ENCODE data around the gene RAB3IL1.
"Not testable (repeated sequence)": the region's sequence is repeated elsewhere in the genome, so short reads cannot be mapped to it uniquely, and the experiment has no call there.

Gene RAB3IL1

DNA sequence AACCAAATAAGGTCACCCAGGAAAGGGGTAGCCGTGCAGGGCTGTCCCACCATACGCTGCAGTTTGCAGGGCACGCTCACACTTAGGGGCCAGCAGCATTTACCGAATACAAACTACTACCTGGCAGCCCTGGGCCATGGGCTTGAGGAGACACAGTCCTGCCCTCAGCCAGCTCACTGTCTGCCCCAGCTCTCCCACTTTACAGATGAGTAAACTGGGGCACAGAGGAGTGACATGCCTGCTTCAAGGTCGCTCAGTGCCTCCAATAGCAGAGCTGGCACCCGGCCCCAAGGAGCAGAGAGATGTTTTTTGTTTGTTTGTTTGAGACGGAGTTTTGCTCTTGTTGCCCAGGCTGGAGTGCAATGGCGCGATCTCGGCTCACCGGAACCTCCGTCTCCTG lies 28.8 kb downstream of the RAB3IL1 start:
- no peak for DNase-seq (ENCODE audit: extremely low read depth in 1 of 2, low read depth in 1 of 2)

DNA sequence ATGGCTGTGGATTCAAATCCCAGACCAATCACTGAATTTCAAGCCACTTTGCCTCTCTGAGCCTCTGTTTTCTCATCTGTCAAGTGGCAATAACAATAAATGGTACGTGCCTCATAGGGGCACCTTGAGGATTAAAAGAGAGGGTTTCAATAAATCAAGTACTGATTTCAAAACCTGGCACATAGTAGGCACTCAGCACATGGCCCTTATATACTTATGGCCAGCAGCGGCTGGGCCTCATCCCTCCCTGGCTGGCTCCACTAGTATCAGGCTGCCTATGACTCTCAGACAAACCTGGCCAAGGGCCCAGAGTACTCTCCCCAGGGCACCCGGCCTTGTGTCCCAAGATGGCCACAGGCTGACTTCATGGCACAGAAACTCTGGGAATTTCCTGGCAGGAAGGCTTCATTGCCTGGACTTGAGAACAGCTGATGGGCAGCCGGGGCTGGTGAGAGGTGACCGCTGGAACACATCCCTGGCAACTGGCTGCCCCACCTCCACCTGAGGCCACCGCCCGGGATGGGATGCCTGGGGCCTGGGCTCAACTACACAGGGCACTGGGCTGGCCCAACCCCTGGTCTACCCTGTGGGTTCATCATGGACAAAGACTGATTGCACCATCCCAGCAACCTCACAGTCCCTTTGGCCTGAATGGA lies 29.4 kb downstream of the RAB3IL1 start:
- DNase-seq (ENCODE audit: extremely low read depth in 1 of 2, low read depth in 1 of 2) = no peak

DNA sequence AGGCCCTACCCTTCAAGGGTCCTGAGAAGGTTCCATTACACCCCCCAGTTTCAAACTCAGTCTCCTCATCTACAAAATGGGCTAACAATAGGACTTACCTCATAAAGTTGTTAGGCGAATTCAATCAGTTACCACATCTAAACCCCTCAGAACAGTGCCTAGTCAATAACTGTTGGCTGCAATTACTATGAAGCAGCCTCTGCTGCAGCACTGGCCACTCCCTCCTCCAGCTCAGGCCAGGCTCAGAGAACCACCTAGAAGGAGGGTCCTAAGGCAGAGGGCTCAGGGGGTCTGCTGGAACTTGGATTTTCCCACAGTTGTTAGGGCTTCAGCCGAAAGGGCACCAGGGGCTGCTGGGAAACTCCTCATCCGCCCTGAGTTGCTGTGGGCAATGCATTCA lies 30.7 kb downstream of the RAB3IL1 start:
- DNase-seq (ENCODE audit: extremely low read depth in 1 of 2, low read depth in 1 of 2) = no peak

DNA sequence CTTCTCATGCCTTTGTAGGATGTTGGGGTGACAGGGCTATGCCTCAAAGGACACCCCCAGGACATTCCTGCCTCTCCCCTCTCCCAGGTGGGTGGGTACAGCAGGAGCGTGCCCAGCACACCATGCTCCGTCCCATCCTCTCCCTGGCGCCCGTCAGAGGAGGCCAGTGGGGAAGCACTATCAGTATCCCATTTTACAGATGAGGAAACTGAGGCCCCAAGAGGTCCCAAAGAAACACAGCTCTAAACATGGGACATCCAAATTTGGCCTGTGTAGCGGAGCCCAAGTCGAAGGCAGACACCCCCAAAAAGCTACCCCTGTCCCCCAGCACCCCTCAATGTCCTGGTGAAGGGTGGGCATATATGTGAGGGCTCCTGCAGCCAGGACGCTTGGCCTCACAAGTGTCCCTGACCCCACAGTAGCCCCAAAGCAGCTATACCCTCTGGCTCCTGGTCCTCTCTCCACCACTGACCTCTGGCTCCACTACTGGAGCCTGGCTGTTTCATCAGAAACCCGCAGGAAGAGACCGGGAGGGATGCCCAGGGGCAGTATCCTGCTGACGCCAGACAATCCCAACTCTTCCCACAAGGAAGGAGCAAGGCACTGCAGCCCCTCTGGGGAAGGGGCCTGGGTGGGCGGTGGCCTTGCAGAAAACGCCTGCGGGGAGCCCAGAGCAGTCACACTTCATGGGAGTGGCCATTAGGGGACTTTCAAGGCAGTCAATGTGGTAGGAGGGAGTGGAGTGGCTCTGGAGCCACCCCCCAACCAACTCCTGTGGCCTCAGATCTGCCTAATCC lies 31.4 kb downstream of the RAB3IL1 start:
- no peak for DNase-seq (ENCODE audit: extremely low read depth in 1 of 2, low read depth in 1 of 2)

DNA sequence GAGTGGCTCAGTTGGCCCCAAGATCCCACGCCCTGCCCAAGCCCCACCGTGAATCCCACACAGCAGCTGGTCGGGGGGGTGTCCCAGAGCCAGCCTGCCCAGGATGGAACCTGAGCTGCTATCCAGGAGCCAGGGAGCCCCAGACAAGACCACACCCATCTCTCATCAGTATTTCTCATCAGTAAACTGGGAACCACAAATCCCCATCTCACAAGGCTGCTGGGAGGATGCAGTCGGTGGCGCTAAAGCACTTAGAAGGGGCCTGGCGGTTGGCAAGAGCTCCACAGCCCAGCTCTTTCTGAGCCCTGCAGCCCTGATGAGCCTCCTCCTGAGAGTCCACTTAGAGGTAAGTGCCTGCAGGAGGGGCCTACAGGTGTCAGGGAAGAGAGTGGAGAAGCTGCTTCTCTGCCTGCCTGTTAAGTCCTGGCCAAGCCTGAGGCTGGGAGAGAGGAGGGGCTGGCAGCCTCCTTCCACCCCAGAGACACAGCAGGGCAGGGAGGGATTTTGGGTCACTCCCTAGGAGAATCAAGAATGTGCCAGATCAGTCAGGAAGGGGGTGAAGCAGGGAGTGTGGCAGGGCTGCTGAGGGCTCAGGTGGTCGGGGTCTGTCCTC lies 32.1 kb downstream of the RAB3IL1 start:
- DNase-seq (ENCODE audit: extremely low read depth in 1 of 2, low read depth in 1 of 2) = no peak

DNA sequence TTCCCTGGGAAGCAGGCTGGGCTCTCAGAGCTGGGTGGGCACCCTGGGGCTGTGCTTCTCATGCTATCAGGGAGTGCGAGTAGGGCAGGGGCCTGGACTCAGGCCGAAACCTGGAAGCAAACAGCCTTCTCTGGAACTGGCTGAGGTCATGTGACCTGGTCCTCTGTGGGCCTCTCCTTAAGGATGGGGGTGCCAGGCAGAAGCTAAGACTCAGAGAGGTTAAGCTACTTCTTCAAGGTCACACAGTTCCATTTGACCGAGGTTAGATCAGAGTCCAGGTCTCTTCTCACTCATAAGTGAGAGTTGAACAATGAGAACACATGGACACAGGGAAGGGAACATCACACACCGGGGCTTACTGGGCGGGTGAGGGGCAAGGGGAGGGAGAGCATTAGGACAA lies 33.4 kb downstream of the RAB3IL1 start:
- DNase-seq (ENCODE audit: extremely low read depth in 1 of 2, low read depth in 1 of 2) = no peak

DNA sequence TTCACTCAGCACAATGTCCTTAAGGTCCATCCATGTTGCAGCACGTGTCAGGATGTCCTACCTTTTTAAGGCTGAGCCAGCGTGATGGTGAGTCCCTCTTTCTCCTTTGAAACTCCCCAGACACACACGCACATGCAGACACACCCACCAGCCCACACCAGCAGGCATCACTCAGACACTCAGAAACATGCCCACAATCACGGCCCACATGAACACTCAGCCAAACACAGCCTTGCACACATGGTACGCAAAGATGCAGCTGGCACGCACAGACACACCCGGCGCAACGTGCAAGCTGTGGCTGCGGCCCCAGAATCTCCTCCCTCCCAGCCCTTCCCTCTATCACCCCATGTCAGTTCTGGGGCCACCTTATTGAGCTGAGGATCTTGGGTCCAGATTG lies 34.0 kb downstream of the RAB3IL1 start:
- no peak for DNase-seq (ENCODE audit: extremely low read depth in 1 of 2, low read depth in 1 of 2)

DNA sequence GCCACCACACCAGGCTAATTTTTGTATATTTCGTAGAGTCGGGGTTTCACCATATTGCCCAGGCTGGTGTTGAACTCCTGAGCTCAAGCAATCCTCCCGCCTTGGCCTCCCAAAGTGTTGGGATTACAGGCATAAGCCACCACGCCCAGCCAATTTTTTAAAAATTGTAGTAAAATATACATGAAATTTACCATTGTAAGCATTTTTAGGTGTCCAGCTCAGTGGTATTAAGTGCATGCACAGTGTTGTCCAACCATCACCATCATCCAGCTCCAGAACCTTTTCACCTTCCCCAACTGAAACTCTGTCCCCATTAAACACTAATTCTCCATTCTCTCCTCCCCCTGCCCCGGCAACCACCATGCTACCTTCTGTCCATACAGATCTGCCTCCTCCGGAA lies 34.5 kb downstream of the RAB3IL1 start:
- no peak for DNase-seq (ENCODE audit: extremely low read depth in 1 of 2, low read depth in 1 of 2)

DNA sequence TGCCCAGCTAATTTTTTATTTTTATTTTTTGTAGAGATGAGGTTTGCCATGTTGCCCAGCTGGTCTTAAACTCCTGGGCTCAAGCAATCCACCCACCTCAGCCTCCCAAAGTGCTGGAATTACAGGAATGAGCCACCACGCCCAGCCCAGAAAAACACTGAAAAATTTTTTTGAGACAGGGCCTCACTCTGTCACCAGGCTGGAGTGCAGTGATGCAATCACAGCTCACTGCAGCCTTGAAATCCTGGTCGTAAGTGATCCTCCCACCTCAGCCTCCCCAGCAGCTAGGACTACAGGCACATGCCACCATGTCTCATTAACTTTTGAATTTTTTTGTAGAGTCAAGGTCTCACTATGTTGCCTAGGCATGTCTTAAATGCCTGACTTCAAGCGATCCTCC lies 35.1 kb downstream of the RAB3IL1 start:
- not testable (repeated sequence) for DNase-seq (ENCODE audit: extremely low read depth in 1 of 2, low read depth in 1 of 2)

DNA sequence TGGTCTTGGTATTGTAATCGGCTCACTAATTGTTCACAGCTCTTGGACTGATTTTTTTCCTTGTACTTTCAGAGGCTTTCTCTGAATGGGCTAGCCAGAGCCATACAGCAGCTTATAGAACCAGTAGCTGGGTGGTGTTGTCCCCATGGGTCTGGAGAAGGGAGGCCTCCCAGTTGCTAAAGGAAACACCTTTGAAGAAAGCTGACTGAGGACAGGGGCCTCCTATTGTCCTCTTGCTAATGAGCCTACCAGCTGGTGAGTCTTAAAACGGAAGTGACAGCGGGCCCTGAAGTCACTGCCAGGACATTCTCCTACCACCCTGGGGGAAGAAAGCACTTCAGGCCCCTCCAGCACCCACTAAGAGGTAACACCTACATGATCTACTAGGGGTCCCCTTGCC lies 36.0 kb downstream of the RAB3IL1 start:
- no peak for DNase-seq (ENCODE audit: extremely low read depth in 1 of 2, low read depth in 1 of 2)

DNA sequence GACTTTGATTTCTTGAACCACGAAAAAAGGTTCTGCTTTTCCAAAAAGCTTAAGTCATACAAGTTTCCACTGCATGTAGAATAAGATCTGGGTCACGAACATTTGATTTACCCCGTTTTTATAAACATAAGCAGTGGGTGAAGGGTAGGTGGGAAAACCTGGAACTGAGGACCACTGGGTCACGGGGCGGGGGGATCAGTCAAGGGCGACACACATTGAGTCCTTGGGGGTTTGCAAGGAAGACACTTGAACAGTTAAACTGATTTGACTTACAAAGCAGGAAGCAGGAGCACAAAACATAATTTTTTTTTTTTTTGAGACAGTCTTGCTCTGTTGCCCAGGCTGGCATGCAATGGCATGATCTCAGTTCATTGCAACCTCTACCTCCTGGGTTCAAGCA lies 36.9 kb downstream of the RAB3IL1 start:
- no peak for DNase-seq (ENCODE audit: extremely low read depth in 1 of 2, low read depth in 1 of 2)

DNA sequence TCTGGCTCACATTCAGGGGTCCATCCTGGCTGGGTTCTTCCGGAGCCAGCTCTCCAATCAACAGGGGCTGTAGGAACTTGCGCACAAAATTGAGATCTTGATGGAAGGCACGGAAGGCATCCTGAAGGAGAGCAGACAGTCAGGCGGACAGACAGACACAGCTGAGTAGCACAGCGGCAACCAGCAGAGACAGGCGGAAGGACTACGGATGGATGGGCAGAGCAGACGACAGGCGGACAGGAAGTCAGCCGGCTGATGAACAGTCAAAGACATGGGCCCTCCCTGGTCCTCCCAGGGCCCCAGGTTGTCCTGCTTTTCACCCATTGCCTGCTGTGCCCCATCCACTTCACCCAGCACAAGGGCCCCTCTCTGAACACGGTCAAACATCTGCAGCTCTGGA lies 37.3 kb downstream of the RAB3IL1 start:
- no peak for DNase-seq (ENCODE audit: extremely low read depth in 1 of 2, low read depth in 1 of 2)

DNA sequence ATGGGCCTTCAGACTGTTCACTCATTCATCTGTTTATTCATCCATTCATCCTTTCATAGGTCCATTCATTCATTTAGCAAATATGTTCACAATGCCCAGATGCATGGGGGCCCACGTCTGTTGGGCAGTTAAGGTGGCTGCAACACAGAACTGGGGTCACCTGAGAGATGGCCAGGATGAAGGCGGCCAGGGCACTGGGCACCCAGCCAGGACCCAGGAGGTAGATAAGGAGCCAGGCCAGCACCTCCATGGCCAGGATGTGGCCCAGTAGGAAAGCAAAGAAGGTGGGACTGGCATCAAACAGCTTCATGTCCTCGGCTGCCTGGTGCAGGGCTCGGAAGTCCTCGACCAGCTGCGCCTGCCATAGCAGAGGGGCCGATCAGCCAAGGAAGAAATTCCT lies 38.2 kb downstream of the RAB3IL1 start:
- no peak for DNase-seq (ENCODE audit: extremely low read depth in 1 of 2, low read depth in 1 of 2)

DNA sequence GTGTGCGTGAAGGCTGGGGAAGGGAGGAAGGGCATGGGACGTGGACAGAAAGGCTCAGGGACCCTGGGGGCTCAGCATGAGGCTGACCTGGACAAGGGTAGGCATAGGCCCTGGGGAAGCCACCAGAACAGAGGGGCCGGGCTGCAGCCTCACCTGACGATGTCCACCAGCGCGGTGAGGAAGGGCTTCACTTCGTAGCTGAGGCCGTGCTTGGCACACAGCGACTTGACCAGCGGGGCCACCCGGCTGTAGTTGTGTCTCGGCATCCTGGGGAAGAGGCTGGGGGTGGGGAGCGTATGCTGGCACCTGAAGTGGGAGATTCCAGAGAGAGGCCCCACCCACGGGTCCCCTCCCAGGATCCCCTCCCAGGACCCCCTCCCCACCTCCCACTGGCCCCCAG lies 41.7 kb downstream of the RAB3IL1 start:
- DNase-seq (ENCODE audit: extremely low read depth in 1 of 2, low read depth in 1 of 2) = no peak

DNA sequence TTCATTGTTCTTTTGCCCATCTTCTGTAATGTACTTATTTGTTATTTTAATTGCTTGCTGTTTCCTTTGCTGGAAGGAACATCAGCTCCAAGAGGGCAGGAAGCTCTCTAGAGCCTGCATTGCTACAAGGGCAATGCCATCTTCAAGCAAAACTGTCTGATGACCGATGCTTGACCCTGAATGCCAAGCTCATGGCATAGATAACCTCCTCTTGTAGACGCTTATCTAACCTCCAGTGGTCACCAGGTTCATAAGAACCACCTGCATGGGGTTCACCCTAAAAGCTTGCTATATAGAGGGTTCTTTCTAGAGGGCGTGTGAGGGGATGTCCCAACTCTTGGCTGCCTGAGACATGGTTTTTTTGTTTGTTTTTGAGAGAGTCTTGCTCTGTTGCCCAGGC lies 42.5 kb downstream of the RAB3IL1 start:
- DNase-seq (ENCODE audit: extremely low read depth in 1 of 2, low read depth in 1 of 2) = no peak

DNA sequence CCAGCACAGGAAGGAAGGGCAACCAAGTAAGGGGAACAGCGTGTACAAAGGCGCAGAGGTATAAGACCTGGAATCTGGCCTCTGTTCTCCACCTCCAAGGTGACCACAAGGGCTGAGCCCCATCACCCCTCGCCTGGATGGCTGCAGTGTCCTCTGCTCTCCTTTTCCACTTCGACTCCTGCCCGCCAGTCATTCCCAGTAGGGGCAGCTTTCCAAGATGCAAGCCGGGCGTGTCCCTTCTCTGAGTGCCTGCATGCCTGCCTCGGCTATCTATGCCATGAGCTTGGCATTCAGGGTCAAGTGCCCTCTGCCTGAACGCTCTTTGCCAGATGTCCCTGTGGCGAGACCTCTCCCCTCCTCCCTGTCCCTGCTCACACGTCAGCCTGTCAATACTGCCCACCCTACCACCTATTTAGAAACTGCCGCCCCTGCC lies 43.0 kb downstream of the RAB3IL1 start:
- DNase-seq (ENCODE audit: extremely low read depth in 1 of 2, low read depth in 1 of 2) = no peak

DNA sequence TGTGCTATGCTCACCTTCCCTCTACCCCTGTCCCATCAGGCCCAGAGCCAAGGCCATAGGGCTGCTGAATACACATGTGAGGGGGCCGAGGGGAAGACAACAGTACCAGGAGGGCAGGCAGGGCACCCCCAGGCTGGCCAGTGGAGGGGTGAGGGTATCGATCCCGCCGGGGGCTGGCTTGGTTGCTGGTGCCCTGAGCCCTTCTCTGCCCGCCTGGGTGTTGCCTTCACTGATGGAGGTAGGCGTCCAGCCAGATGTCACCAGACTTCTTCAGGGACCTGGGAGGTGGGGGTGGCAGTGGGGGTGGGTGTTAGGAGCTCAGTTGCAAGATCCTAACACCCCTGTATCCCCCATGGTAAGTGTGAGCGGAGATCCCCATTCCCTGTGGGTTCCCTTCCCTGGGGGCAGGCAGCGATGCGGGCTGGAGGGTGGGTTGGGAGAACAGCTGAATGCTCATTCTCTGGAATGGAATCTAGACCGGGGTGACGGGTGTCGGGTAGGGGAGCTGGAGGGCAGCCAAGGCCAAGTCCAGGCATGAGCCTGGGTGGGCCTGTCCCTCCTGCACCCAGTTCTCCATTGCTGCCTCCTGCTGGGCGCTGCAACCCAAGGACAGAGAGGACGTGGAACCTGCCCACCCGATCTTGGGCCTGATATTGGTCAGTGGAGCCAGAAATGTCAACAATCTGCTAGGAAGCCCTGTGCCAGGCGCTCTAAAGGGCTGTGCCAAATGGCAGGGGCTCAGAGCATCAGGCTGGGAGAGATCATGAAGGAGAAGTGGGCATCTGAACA lies 43.6 kb downstream of the RAB3IL1 start:
- DNase-seq (ENCODE audit: extremely low read depth in 1 of 2, low read depth in 1 of 2) = no peak

DNA sequence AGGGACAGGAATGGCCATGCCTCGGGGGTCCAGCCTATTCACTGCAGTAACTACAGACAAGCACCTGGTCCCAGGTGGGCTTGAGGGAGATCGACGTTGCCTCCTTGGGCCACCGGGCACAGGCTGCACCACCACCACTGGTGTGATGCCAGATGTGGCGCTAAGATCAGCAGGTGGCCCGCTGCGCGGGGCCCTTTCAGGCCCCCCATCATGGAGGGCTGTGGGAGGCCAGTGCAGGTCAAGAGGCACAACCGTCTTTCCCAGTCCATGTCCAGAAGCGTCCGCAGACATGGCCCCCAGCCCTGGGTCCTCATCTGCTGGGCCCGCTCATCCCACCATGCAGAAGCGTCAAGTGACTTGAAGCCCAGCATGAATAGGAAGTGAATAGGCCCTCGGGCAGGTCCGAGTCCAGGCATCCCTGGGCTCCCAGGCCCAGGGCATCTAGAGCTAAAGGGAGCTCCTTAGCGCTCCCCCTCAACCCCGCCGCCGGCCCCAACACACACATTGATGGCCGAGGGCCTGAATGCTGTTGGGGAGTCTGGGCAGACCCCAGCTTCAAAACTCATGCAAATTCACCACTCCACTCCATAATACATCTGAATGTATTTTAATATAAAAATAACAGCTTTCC lies 44.3 kb downstream of the RAB3IL1 start:
- no peak for DNase-seq (ENCODE audit: extremely low read depth in 1 of 2, low read depth in 1 of 2)

DNA sequence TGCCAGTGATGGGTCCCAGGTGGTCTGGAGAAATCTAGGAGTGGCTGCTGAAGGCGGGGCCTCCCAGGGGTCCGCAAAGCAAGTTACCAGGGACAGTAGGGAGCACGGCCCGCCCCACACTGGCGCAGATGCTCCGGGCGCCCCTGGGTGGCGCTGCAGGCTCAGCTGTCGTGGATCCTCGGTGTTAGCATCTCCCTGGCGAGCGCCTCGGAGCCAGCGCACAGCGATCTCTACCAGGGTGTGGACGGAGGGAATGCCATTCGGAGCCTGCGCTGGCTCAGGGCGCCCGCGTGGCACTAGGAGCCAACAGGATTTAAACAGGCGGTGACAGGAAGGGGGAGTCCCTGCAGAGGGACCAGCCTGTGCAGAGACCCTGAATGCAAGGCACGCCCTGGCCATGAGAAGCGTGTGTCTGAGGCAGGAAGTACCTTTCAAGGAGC lies 46.2 kb downstream of the RAB3IL1 start:
- peak; percentile 13 to 36 for DNase-seq (ENCODE audit: extremely low read depth in 1 of 2, low read depth in 1 of 2)

DNA sequence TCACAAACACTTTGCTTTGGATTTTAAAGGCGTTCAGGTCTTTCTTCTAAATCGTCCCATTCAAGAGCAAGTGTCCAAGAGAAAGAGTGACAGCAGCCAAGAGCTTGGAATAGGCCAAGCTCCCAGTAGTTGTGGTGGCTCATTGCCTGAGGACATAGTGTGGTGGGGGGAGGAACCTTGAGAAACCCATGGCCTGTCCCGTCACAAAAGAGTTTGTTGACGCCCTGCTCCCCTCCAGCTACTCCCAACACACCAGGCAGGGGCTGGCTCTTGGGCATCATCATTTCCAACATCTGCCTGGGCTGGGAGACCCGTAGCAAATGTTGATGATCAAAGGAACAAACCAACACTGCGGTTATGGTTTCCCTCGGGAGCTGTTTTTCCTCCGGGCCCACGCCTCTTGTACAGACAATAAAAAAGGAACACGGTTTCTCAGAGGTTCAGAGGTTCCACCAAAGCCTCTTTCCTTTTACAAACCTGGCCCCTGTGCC lies 46.8 kb downstream of the RAB3IL1 start:
- DNase-seq (ENCODE audit: extremely low read depth in 1 of 2, low read depth in 1 of 2) = no peak

Measured in activated CD8-positive, alpha-beta memory T cell treated with anti-CD3 and anti-CD28 coated beads for 1 hour (primary cell).